Psoas muscle (tissue), 8 donors: ENCODE data around the gene NT5C1A. TPM values are rescaled to one million over a fixed set of nuclear protein-coding genes. Genes with fewer than 3 reads are reported as not detected.
A peak's percentile ranks its signal among the peaks of the same experiment; 100 is the strongest.

ENCODE experiments used
- ATAC-seq, 4 donors: fragments of 200-7000 bp; cut with Tn5 transposase; one replicate each; pipeline ENCODE4 v1.9.1; 2020; ENCODE audit warnings: moderate library complexity in 3 of 4, mild to moderate bottlenecking in 2 of 4
- DNase-seq, 2 donors: peaks; one replicate each; pipeline ENCODE4 v3.0.0-alpha.2; 2020
- H3K27ac ChIP-seq: fragments of 200-600 bp; one replicate; pipeline ENCODE4 v1.8.0; 2022
- H3K27me3 ChIP-seq, 3 donors: fragments of 200-600 bp in 1 of 3; one replicate each; pipeline versions ENCODE4 v1.6.1 to v1.8.0; 2013 to 2022; ENCODE audit warnings: low read length in 2 of 3, mild to moderate bottlenecking in 2 of 3, moderate library complexity in 1 of 3; ENCODE audit not compliant: insufficient read depth in 3 of 3
- H3K36me3 ChIP-seq, 2 donors: fragments of 200-600 bp in 1 of 2; one replicate each; pipeline versions ENCODE4 v1.6.1 to v1.8.0; 2013 to 2022; ENCODE audit warnings: low read depth in 1 of 2, mild to moderate bottlenecking in 1 of 2, moderate library complexity in 1 of 2; ENCODE audit not compliant: insufficient read depth in 1 of 2
- H3K4me1 ChIP-seq: fragments of 200-600 bp; one replicate; pipeline ENCODE4 v1.8.0; 2022
- H3K4me3 ChIP-seq: fragments of 200-600 bp; one replicate; pipeline ENCODE4 v1.8.0; 2022; ENCODE audit warnings: mild to moderate bottlenecking
- H3K9me3 ChIP-seq: fragments of 200-600 bp; one replicate; pipeline ENCODE4 v1.8.0; 2022
- WGBS, 3 donors: extraction: QIAGEN DNeasy Blood & Tissue Kit; methylation state at CpG; one replicate each; pipeline versions ENCODE4 v1.1.6 to v1.1.7; 2013; 5-methylcytosine and 5-hydroxymethylcytosine counted together
- intact Hi-C, 2 donors: fragments of 100-400 bp; cut with DNase I; formaldehyde crosslinking; loops; one replicate each; pipeline versions ENCODE4 v1.11.0 to v1.14.2; 2022
- polyA plus RNA-seq, 3 donors: library from polyadenylated mRNA; stranded (reverse); fragments of 200-250 nt; gene quantifications; one replicate each; pipeline ENCODE4 v1.2.3, GENCODE V29; 2013
- total RNA-seq, 4 donors: library from RNA; stranded (reverse); fragmentation: NEBNext Ultra II Directional in 2 of 4; extraction: Animal tissue kit (Norgen Biotek cat#: 25700) in 2 of 4; gene quantifications; one replicate each; pipeline versions ENCODE4 v1.2.1 to v1.2.4, GENCODE V29; 2021 to 2023
- TF ChIP-seq, protein P1 (sequence below): fragments of 200-600 bp; IDR thresholded peaks from one replicate; pipeline ENCODE4 v1.8.0; 2022; ENCODE audit warnings: antibody characterized with exemption
- donor health status: healthy with polysubstance abuse.
- donor health status: DM: no; HTN: no; CAD: no; lungs with moderate emphysema.
- donor health status: Bipolar disorder and iron deficiency.
- donor health status: healthy.
- donor health status: DM: yes; HTN: yes; CAD: no.
- donor health status: DM: no; HTN: no; CAD: no.
- donor health status: DM: no; HTN: no; CAD: no.
- donor health status: DM: yes; HTN: yes; CAD: no.

Gene NT5C1A
- total and polyA plus RNA-seq, 7 donors = 1.2 to 112 (median 35.0) TPM

DNA sequence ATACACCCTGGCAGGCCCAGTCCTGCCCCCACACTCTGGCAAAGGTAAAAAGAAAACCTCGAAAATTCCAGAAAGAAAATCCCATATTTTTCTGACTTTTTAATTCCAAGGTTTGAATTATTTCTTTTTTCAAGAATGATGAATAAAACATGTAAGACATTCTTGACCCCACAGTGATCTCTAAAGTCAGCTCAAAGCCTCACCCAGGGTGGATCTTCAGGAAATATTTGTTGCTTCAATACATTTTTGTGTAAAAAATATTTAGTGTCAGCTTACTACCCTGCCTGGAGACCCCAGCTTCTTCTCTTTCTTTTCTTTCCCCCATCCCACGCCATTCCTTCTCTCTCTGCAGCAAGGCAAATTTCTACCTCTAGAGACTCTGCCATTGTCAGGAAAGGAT is 7.0 kb upstream of the NT5C1A start:
- Histone ChIP-seq H3K27me3 (peaks cover 0 to 5% (median 4%) of the 10 kb centered on the region in 3 donors), H3K9me3 (no peaks in the 10 kb centered on the region), H3K36me3 (no peaks in the 10 kb centered on the region), H3K4me1 (peaks cover 24% of the 10 kb centered on the region), H3K27ac (no peak overlapping the region), H3K4me3 (no peak overlapping the region)
- WGBS, 3 donors = 79 to 83% (median 82%) methylated on average over 2 of the region's 2 CpGs
- DNase-seq (no peak), ATAC-seq (no peak)
- intact Hi-C loops = no loop called here
- TF ChIP-seq, protein P1, sequence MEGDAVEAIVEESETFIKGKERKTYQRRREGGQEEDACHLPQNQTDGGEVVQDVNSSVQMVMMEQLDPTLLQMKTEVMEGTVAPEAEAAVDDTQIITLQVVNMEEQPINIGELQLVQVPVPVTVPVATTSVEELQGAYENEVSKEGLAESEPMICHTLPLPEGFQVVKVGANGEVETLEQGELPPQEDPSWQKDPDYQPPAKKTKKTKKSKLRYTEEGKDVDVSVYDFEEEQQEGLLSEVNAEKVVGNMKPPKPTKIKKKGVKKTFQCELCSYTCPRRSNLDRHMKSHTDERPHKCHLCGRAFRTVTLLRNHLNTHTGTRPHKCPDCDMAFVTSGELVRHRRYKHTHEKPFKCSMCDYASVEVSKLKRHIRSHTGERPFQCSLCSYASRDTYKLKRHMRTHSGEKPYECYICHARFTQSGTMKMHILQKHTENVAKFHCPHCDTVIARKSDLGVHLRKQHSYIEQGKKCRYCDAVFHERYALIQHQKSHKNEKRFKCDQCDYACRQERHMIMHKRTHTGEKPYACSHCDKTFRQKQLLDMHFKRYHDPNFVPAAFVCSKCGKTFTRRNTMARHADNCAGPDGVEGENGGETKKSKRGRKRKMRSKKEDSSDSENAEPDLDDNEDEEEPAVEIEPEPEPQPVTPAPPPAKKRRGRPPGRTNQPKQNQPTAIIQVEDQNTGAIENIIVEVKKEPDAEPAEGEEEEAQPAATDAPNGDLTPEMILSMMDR = no peak

DNA sequence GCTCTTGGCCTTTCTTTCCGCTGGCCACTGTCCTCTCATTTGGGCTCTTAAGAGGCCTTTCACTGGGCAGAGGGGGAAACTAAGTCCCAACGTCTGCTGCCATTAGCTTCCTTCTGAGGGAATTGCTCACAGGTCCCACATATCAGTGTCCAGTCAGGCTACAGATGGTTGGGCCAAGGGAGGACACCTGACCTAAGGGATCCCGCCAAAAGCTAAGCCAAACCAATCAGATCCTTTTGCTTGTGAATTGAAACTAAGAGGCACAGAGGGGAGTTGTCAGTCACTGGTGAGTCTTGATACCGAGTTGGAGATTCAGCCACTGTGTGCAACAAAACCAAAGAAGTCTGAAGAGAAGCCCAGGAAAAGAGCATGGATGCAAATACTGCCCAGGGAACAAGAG is 5.7 kb upstream of the NT5C1A start:
- no peaks in the 10 kb centered on the region for H3K36me3 ChIP-seq
- DNase-seq = no peak
- H3K27me3 ChIP-seq = no peaks in the 10 kb centered on the region
- no peak overlapping the region for H3K4me3 ChIP-seq
- ATAC-seq = peak in 1 of 4 donors; percentile 21
- H3K27ac ChIP-seq = peak overlapping the region; percentile 52
- no peaks in the 10 kb centered on the region for H3K9me3 ChIP-seq
- 73 to 83% (median 79%) methylated on average over 4 of the region's 4 CpGs for WGBS, 3 donors
- peaks cover 33% of the 10 kb centered on the region for H3K4me1 ChIP-seq
- intact Hi-C loops = no loop called here
- TF ChIP-seq, protein P1 = no peak

DNA sequence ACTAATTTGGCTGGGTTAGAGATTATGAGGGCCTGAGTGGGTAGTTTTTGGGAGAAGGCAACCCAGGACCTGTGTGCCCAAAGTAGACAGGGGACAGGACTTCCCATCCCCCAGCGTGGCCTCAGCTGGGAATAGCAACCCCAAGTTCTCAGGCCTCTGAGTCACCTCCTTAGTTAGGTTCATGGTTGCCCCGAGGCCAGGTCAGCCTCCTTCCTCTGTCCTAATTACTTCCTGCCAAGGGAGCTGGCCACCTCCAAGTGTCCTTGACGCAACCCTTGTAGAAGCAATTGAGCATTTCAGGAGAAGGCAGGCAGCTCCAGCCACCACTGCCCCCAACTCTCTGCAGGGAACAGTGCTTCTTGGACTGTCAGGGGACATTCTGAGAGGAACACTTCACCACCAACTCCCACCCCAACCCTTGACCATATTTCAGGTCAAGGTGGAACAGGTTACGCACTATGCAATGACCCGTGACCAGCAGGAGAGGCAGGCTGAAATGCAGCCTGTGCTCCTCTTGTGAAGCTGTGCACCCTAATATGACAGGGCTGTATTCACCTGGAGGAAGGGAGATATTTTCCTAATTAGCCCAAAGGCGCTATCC is 5.1 kb upstream of the NT5C1A start:
- Histone ChIP-seq H3K9me3 (no peaks in the 10 kb centered on the region), H3K36me3 (no peaks in the 10 kb centered on the region), H3K4me3 (no peak overlapping the region), H3K27me3 (no peaks in the 10 kb centered on the region), H3K4me1 (peaks cover 36% of the 10 kb centered on the region), H3K27ac (peak overlapping the region; percentile 77)
- intact Hi-C loops = no loop called here
- DNase-seq (peak in 1 of 2 donors; percentile 84), ATAC-seq (peak; percentile 65 to 90 (median 77))
- WGBS, 3 donors = 55 to 71% (median 60%) methylated on average over 6 of the region's 6 CpGs
- TF ChIP-seq, protein P1 = no peak

DNA sequence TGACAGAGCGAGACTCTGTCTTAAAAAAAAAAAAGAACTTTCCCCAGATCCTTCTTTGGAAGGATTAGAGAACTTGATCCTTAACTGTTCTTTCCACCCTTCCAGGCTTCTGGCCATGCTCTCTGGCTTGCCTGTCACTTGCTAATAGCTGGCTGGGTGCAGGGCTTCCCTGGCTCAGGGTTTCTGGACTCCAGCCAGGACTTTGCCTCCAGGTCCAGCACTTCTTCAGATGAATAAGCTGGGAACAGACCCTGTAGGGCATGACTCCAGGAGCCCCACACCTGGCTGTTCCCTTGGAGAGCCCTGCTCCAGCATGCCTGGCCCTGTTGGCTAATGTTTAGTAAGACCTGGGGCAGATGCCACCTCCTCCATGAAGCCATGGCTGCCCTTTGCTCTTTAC is 3.3 kb upstream of the NT5C1A start:
- ATAC-seq = no peak
- peak overlapping the region; percentile 42 for H3K27ac ChIP-seq
- no peak for DNase-seq
- 24 to 67% (median 31%) methylated on average over 1 of the region's 1 CpG for WGBS, 3 donors
- intact Hi-C loops = no loop called here
- H3K36me3 ChIP-seq = no peaks in the 10 kb centered on the region
- no peaks in the 10 kb centered on the region for H3K27me3 ChIP-seq
- no peaks in the 10 kb centered on the region for H3K9me3 ChIP-seq
- no peak overlapping the region for H3K4me3 ChIP-seq
- peaks cover 42% of the 10 kb centered on the region for H3K4me1 ChIP-seq
- TF ChIP-seq, protein P1 = no peak

DNA sequence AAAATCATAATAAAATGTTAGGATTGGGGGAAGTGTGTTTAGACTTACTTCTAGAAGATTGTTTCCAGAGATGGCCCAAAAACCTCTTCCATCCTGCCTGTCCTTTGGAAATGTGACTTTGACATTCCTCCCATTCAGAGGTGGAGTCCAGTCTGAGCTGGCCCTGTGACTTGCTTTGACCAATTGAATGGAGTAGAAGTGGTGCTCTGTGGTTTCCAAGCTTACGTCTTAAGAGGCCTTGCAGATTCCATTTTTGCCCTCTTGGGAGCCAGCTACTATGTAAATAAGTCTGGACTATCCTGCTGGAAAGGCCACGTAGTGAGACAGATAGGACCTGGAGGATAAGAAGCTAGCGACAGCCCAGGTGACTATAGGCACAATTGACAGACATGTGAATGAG is 1.3 kb upstream of the NT5C1A start:
- peak overlapping the region; percentile 73 for H3K4me3 ChIP-seq
- WGBS, 3 donors = 45 to 85% (median 52%) methylated on average over 3 of the region's 3 CpGs
- H3K27me3 ChIP-seq = no peaks in the 10 kb centered on the region
- peak overlapping the region; percentile 89 for H3K27ac ChIP-seq
- ATAC-seq (no peak), DNase-seq (no peak)
- intact Hi-C loops = loop anchor here (2.0 kb wide), 2 partner anchors 16 to 20 kb away; no protein-coding TSS in a partner anchor
- H3K36me3 ChIP-seq = no peaks in the 10 kb centered on the region
- H3K4me1 ChIP-seq = peaks cover 62% of the 10 kb centered on the region
- TF ChIP-seq, protein P1 = no peak
- H3K9me3 ChIP-seq = no peaks in the 10 kb centered on the region
